Endodermal cell (in vitro differentiated cells): ENCODE results near the gene NCAN. TPM values are rescaled to one million over a fixed set of nuclear protein-coding genes. Genes with fewer than 3 reads are reported as not detected.

ENCODE experiments used
- DNase-seq: peaks from one replicate; pipeline ENCODE4 v3.0.0-alpha.2; 2017
- H3K27ac ChIP-seq: 2 replicates; pipeline ENCODE4 v1.5.1; 2013; ENCODE audit warnings: mild to moderate bottlenecking, low read depth, low read length, moderate library complexity
- H3K27me3 ChIP-seq: 2 replicates; pipeline ENCODE4 v1.6.1; 2013; ENCODE audit warnings: mild to moderate bottlenecking, low read length, moderate library complexity; ENCODE audit not compliant: insufficient read depth, control insufficient read depth, poor library complexity, severe bottlenecking
- H3K36me3 ChIP-seq: 2 replicates; pipeline ENCODE4 v1.7.0; 2013; ENCODE audit warnings: mild to moderate bottlenecking, low read length, moderate library complexity; ENCODE audit not compliant: control insufficient read depth, insufficient read depth
- H3K4me1 ChIP-seq: one replicate; pipeline ENCODE4 v1.7.0; 2013; ENCODE audit warnings: low read length; ENCODE audit not compliant: control insufficient read depth, insufficient read depth
- H3K4me3 ChIP-seq: 2 replicates; pipeline ENCODE4 v1.5.1; 2013; ENCODE audit warnings: mild to moderate bottlenecking, low read length, moderate library complexity
- H3K9ac ChIP-seq: 2 replicates; pipeline ENCODE4 v1.6.1; 2013; ENCODE audit warnings: mild to moderate bottlenecking, low read length, moderate library complexity; ENCODE audit not compliant: poor library complexity, severe bottlenecking; ENCODE audit errors: extremely low read depth
- H3K9me3 ChIP-seq: 2 replicates; pipeline ENCODE4 v1.6.1; 2013; ENCODE audit warnings: mild to moderate bottlenecking, low read length, moderate library complexity; ENCODE audit not compliant: control insufficient read depth
- H3K27ac Mint-ChIP-seq: 2 replicates; pipeline ENCODE4 v1.8.0; 2020; ENCODE audit warnings: mixed read lengths
- H3K27me3 Mint-ChIP-seq: 2 replicates; pipeline ENCODE4 v1.8.0; 2021; ENCODE audit warnings: mild to moderate bottlenecking, mixed read lengths; ENCODE audit not compliant: insufficient read depth
- H3K36me3 Mint-ChIP-seq: 2 replicates; pipeline ENCODE4 v1.8.0; 2020; ENCODE audit warnings: low read depth, mixed read lengths
- H3K4me1 Mint-ChIP-seq: 2 replicates; pipeline ENCODE4 v1.8.0; 2020; ENCODE audit warnings: mixed read lengths
- H3K4me3 Mint-ChIP-seq: 2 replicates; pipeline ENCODE4 v1.8.0; 2020; ENCODE audit warnings: mild to moderate bottlenecking, moderate library complexity, mixed read lengths
- H3K9me3 Mint-ChIP-seq: 2 replicates; pipeline ENCODE4 v1.8.0; 2020; ENCODE audit warnings: mild to moderate bottlenecking, mixed read lengths
- CTCF ChIP-seq: fragments of 200-600 bp; sonication (generic); conservative IDR thresholded peaks from 2 replicates; pipeline ENCODE4 v1.5.0; 2021; ENCODE audit warnings: antibody characterized with exemption, mild to moderate bottlenecking
- WGBS, 2 experiments: methylation state at CpG; one replicate each; pipeline versions ENCODE4 v1.1.5 to v1.1.7; 2013; ENCODE audit warnings: missing lambda C conversion rate in 2 of 2, mixed read lengths in 1 of 2; ENCODE audit not compliant: insufficient coverage in 1 of 2, insufficient read length in 1 of 2; 5-methylcytosine and 5-hydroxymethylcytosine counted together
- total RNA-seq, 2 donors: library from RNA; stranded (reverse); fragmentation: NEBNext Ultra II Directional in 1 of 2; extraction: Animal tissue kit (Norgen Biotek cat#: 25700) in 1 of 2; gene quantifications; 2 replicates in 1 of 2; 3 replicates in 1 of 2; pipeline ENCODE4 v1.2.1, GENCODE V29; 2021

NCAN gene
- total RNA-seq, 2 donors from 2014 or later, result 0.77 to 4.2 TPM

DNA sequence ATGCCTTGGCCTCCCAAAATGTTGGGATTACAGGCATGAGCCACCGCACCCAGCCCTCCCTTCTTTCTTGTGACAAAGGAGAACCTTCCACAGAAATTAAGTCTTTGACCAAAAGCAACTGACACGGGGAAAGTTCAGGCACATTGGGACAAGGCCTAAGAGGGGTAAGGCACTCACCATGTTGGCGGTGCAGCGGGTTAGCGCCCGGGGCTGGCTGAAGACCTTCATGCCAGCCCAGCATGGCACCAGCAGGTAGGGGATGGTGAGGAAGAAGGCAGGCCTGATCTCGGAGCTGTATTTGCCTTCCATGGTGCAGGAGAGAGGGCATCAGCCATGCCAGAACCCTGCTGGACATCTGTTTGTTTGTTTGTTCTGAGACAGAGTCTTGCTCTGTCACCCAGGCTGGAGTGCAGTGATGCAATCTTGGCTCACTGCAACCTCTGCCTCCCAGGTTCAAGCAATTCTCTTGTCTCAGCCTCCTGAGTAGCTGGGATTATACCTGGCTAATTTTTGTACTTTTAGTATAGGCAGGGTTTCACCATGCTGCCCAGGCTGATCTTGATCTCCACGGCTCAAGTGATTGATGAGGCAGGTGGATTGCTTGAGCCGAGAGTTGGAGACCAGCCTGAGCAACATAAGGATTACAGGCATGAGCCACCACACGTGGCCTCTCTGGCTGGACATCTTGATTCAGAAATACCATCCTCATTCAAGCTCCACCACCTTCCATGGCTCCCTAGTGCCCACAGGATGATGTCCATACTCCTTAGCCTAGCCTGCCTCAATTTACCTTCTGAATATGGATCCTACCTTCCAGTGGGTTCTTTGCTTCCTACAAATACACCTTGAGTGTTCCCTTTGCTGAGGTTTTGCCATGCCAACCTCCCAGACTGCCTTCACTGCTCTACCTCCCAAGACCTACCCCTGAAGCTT is 57.0 kb downstream of the NCAN start:
- H3K36me3 ChIP-seq, result no peaks in the 10 kb centered on the region
- peaks cover 51% of the 10 kb centered on the region for H3K27me3 Mint-ChIP-seq

GRCh38 chr19:19269952-19270694 is 58.4 kb downstream of the NCAN start:
- H3K9ac ChIP-seq, result no peak overlapping the region
- DNase-seq, result peak; percentile 80
- no peaks in the 10 kb centered on the region for H3K9me3 ChIP-seq
- H3K4me3 Mint-ChIP-seq, result no peak overlapping the region
- H3K27ac Mint-ChIP-seq, result no peak overlapping the region
- no peak overlapping the region for H3K4me3 ChIP-seq
- H3K36me3 Mint-ChIP-seq, result peaks cover 2% of the 10 kb centered on the region
- no peak for TF ChIP-seq CTCF
- peaks cover 44% of the 10 kb centered on the region for H3K27me3 Mint-ChIP-seq
- no peaks in the 10 kb centered on the region for H3K36me3 ChIP-seq
- 80 to 93% methylated on average over 8 to 18 of the region's 18 CpGs for WGBS, 2 experiments
- H3K27ac ChIP-seq, result no peak overlapping the region
- H3K4me1 Mint-ChIP-seq, result peaks cover 3% of the 10 kb centered on the region
- H3K4me1 ChIP-seq, result no peaks in the 10 kb centered on the region
- H3K9me3 Mint-ChIP-seq, result no peaks in the 10 kb centered on the region
- H3K27me3 ChIP-seq, result no peaks in the 10 kb centered on the region

More for the DNA sequence above, 57.0 kb downstream of the NCAN start:
- peaks cover 2% of the 10 kb centered on the region for H3K36me3 Mint-ChIP-seq
- H3K4me1 ChIP-seq, result no peaks in the 10 kb centered on the region
- no peak overlapping the region for H3K9ac ChIP-seq
- TF ChIP-seq CTCF, result no peak
- no peak overlapping the region for H3K27ac Mint-ChIP-seq
- no peaks in the 10 kb centered on the region for H3K9me3 Mint-ChIP-seq
- H3K4me3 ChIP-seq, result no peak overlapping the region
- H3K27ac ChIP-seq, result no peak overlapping the region
- no peak overlapping the region for H3K4me3 Mint-ChIP-seq
- no peak for DNase-seq
- 86 to 89% methylated on average over 5 to 10 of the region's 10 CpGs for WGBS, 2 experiments
- H3K9me3 ChIP-seq, result no peaks in the 10 kb centered on the region
- peaks cover 3% of the 10 kb centered on the region for H3K4me1 Mint-ChIP-seq
- peaks cover 3% of the 10 kb centered on the region for H3K27me3 ChIP-seq

DNA sequence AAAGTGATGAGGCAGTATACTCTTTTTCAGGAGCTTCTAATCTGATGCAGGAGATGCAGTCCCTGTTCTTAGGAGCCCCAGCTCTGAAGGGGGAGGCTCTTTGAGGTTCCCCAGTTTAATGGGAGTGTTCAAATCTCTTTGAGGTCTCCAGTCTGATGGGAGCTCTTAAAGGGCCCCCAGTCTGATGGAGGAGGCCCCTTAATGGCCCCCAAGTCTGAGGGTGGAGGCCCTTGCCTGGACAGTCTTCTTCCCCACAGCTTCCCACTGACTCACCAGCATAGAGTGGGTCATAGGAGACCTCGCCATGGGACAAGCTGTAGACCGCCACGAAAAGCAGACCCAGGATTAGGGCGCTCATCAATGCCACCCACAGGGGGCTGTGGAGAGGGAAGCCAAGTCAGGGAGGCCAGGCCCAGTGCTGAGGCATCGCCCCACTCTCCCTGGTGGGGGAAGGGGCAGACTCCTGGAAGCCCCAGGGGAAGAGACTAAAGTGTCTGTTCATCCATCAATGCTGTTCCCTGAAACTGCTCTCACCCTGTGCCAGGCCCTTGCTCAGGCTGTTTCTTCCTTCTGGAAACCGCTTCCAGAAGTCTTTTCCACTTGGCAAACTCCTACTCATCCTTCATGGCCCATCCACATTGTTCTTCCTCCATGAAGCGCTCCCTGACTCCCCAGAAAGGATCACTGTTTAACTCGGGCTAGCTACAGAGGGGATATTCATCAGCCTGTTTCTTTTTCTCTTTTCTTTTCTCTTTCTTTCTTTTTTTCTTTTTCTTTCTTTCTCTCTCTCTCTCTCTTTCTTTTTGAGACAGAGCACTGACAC is 59.2 kb downstream of the NCAN start:
- no peak overlapping the region for H3K4me3 Mint-ChIP-seq

More for the DNA sequence above, 59.2 kb downstream of the NCAN start:
- Mint-ChIP-seq H3K27ac (no peak overlapping the region), H3K4me1 (peaks cover 3% of the 10 kb centered on the region), H3K36me3 (peaks cover 2% of the 10 kb centered on the region), H3K9me3 (no peaks in the 10 kb centered on the region), H3K27me3 (peaks cover 38% of the 10 kb centered on the region)
- H3K4me1 ChIP-seq, result no peaks in the 10 kb centered on the region
- no peak overlapping the region for H3K9ac ChIP-seq
- no peak for DNase-seq
- H3K27me3 ChIP-seq, result no peaks in the 10 kb centered on the region
- no peak overlapping the region for H3K27ac ChIP-seq
- TF ChIP-seq CTCF, result no peak
- H3K4me3 ChIP-seq, result no peak overlapping the region
- WGBS, 2 experiments, result 89 to 95% methylated on average over 7 to 8 of the region's 8 CpGs
- H3K9me3 ChIP-seq, result no peaks in the 10 kb centered on the region
- H3K36me3 ChIP-seq, result peaks cover 3% of the 10 kb centered on the region
